ENCODE data around the gene TMEM151A.
"Not testable (repeated sequence)": the region's sequence is repeated elsewhere in the genome, so short reads cannot be mapped to it uniquely, and the experiment has no call there.

The TMEM151A gene

DNA sequence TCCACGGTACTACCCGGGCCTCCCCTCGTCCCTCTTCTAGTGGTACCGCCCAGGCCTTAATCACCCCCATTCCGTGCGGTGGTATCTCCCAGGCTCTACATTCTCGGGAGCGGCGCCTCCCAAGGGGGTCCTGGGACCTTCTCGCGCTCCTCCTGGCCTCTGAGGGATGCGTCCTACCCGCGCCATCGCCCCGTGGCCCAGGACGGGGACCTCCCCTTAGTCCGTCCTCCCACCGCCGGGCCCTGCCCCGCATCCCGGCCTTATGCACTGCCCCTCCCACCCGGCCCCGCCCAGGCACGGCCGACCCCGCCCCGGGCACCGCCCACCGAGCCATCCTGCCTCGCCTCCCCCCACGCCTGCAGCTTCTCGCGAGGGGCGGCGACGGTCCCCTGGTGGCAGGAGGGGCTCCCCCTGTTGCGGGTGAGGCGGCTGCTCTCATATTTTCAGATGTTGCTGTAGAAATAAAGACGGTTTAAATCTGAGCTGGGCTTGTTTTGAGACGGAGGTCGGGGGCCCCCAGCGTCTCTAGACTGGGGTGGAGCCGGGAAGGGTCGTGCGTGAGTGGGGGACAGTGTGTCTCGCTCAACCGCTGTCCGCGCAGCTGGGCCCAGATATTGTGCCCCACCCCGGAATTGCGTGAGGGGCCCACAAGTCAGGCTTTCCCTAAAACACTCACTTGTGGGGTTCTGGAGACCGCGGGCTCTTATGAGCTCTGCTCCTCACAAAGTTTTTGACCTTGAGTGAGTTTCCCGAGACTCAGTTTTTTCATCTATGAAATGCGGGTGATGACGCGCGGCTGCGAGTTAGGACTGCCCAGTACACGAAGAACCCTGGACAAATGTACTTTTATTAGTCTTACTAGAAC, 24.1 kb upstream of the TMEM151A start:
- DNase-seq (ENCODE audit: low spot score): peak; percentile 86

GRCh38 chr11:66268244-66268951, 23.3 kb upstream of the TMEM151A start, which contains the start of gene RAB1B:
RAB1B (plus strand) TSS chr11:66268639; CDS start chr11:66268680, 41 bp downstream.
- DNase-seq (ENCODE audit: low spot score): peak; percentile 100

DNA sequence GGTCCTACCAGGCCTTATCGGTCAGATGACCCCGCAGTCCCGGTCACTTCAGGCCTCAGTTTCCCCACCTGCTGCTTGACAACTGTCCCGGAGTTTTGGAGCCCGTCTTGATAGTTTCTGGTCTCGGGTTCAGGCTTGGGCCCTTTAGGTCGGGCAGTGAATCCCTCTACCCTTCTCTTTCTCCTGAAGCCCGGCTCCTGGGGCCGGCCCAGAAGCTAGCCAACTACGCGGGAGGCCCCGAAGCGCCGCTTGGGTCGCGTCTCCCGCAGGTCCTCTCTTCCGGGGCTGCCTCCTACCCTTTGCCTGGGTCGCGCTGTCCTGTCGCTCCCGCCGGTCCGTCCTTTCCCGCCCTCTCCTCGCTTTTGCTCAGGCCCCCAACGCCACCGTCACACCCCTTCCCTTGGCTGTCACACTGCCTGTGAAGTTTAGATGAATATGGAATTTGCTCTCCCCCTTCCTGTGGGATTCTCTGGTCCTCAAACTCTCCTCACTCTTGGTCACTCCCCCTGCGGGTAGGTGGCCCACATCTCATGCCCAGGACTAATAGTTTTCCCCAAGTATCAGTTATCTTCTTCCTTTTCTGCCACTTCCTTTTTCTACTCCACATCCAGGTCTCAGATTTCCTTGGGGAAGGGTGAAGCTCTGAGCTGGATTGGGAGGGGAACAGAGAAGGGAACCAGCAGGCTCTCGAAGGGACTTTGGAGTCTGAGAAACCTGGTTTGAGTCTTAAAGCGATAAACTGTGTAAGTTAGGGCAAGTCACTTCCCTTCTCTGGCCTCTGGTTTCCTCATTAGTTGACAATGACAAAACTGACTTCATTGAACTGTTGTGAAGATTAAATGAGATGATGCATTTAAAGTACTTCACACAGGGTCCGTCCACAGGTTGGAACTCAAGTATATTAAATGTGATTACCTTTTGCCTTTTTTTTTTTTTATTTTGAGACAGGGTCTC, 22.5 kb upstream of the TMEM151A start:
- peak; percentile 17 for DNase-seq (ENCODE audit: low spot score)

- DNase-seq (ENCODE audit: low spot score): no peak
Measured at GRCh38 chr11:66271816-66272215, 19.9 kb upstream of the TMEM151A start.

- DNase-seq (ENCODE audit: low spot score): no peak
Measured at GRCh38 chr11:66272596-66272995, 19.1 kb upstream of the TMEM151A start.

DNA sequence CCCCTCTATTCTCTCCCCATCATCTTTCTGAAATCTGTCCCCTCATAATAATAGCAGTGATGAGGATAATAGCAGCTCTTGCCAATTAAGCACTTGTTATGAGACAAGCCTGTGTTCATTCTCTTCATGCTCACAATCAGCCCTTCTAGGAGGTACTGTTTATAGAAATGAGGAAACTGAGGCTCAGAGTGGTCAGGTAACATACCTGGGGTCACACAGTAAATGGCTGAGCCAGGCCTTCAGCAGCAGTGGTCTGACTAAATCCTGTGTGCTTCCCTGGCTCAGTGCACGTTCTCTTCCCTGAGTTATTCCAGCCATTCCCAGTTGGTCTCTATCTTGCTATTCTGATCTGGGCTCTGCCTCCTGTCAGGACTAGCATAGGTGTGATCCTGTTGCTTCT, 17.5 kb upstream of the TMEM151A start:
- no peak for DNase-seq (ENCODE audit: low spot score)

DNA sequence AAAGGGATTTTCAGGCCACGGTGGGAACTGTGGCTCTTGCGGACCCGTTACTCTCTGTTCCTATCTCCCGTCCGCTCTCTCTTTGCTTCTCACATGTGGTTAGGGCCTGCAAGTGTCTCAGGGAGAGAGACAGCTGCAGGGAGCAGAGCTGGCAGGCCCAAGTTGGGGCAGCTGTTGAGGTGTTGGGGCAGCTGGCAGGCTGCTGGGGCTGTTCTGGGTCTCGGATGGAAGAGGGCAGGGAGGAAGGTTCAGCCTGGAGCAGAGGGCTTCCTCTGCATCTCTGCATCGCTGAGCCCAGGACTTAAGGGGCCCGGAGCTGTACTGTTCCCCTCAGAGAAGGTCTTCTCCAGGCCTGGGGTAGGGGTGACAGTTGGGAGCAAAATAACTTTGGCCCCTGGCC, 16.3 kb upstream of the TMEM151A start:
- no peak for DNase-seq (ENCODE audit: low spot score)

DNA sequence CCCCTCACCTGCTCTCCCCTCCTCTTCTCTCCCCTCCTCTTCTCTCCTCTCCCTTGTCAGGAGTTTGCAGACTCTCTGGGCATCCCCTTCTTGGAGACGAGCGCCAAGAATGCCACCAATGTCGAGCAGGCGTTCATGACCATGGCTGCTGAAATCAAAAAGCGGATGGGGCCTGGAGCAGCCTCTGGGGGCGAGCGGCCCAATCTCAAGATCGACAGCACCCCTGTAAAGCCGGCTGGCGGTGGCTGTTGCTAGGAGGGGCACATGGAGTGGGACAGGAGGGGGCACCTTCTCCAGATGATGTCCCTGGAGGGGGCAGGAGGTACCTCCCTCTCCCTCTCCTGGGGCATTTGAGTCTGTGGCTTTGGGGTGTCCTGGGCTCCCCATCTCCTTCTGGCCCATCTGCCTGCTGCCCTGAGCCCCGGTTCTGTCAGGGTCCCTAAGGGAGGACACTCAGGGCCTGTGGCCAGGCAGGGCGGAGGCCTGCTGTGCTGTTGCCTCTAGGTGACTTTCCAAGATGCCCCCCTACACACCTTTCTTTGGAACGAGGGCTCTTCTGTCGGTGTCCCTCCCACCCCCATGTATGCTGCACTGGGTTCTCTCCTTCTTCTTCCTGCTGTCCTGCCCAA, 15.6 kb upstream of the TMEM151A start:
- no peak for DNase-seq (ENCODE audit: low spot score)

DNA sequence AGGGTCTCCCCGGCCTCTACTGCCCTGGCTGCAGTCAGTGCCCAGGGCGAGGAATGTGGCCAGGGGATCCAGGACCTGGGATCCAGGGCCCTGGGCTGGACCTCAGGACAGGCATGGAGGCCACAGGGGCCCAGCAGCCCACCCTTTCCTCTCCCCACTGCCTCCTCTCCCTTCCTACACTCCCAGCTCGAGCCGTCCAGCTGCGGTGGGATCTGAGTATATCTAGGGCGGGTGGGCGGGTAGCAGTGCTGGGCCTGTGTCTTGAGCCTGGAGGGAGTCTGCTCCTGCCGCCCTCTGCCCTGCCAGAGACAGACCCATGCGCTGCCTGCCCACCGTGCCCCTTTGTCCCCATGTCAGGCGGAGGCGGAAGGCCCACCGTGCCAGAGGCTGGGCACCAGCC, 15.1 kb upstream of the TMEM151A start:
- not testable (repeated sequence) for DNase-seq (ENCODE audit: low spot score)

DNA sequence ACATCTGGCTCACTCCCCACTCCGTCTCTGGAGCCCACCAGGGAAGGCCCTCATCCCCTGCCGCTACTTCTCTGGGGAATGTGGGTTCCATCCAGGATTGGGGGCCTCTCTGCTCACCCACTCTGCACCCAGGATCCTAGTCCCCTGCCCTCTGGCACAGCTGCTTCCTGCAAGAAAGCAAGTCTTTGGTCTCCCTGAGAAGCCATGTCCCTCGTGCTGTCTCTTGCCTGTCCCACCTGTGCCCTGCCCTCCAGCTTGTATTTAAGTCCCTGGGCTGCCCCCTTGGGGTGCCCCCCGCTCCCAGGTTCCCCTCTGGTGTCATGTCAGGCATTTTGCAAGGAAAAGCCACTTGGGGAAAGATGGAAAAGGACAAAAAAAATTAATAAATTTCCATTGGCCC, 14.6 kb upstream of the TMEM151A start:
- not testable (repeated sequence) for DNase-seq (ENCODE audit: low spot score)

DNA sequence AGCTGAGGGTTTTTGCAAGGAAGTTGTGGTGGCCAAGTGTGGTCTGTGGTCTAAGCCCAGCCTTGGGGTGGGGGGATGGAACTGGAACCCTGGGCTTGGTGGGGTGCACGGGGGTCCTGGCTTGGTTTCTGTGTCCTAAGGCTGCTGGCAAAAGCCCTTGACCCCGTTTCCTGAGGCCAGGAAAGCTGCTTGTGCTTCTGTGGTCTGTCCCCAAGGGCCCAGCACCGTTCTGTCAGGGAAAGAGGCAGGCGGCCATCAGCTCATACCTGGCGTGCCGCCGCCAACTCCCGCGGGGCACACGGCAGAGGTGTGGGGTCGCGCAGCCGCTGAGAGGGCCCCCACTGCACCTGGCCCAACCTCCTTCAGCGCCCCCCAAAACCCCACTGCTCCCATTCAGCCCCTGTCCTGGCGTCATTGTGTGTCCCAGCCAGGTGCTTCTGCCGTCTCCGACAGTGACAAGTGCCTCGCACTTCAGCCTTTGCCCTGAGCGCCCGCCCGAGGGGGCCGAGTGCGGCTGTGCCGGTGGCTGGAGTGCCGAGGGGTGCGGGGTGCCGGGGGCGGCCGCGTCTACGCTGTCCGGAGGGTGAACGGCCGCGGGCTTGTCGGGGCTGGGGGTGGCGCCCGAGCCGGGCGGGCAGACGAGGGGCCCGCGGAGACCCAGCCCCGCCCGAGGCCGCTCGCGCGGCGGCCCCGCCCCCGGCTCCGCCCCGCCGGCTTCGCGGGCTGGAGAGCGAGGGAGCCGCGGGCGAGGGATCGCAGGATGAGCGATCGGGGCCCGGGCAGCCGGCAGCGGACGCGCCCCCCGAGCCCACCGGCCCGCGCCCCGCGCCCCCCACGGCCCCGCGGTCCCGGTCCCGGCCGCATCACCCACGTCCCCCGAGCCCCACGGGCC, 14.0 kb upstream of the TMEM151A start, which contains the start of gene CNIH2:
Gene CNIH2, plus strand, starts transcription at position 705 of the 892 bp plus-strand sequence. CDS start 282 bp downstream, outside the sequence.
- DNase-seq (ENCODE audit: low spot score): no peak

GRCh38 chr11:66278363-66279091, 13.2 kb upstream of the TMEM151A start:
- no peak for DNase-seq (ENCODE audit: low spot score)

DNA sequence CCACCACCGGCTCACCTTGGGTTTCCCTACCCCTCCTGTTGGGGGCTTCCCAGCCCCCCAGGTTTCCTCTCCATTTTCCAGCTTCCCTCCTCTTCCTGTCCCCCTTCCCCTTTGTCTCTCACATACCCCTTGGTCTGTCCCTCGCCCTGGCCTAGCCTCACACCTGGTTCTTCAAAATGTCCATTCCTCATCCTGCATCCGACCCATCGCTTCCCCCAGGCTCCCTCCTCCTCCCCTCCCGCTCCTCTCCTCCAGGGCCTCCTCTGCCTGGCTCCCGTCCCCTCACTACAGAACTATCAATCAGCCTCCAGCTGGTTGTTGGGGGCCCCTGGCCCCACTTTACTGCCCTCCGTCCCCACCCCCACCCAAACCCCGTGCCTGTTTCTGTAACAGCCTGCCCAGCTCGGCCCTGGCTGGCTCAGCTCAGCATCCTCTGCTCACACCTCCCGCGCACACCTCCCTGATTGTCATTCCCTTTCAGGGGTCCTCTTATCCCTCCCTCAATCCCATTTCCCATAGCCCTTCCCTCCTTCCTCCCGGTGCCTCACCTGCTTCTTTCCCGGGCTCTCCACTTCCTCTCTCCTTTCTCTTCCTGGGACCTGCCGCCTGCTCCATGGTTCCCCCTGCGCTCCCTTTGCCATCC, 12.5 kb upstream of the TMEM151A start:
- no peak for DNase-seq (ENCODE audit: low spot score)

- DNase-seq (ENCODE audit: low spot score): no peak
Measured at GRCh38 chr11:66280428-66280827, 11.3 kb upstream of the TMEM151A start.

DNA sequence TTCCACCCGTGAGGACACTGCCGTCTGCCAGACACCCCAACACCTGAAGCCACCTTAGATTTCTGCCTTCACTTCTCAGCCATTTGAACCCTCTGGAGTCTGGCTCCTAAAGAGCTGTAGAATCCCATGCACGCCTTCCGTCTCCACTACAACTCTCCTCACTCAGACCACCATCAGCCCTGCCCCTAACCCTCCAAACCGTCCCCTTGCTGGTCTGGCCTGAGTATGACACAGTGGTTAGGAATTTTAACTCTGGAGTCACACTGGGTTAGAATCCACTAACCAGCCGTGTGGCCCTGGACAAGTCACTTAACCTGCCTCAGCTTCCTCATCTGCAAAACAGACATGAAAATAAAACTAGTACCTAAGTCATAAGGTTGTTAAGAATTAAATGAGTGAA, 10.7 kb upstream of the TMEM151A start:
- no peak for DNase-seq (ENCODE audit: low spot score)

GRCh38 chr11:66281776-66282467, 9.8 kb upstream of the TMEM151A start:
- no peak for DNase-seq (ENCODE audit: low spot score)

- DNase-seq (ENCODE audit: low spot score): peak; percentile 99
Measured at GRCh38 chr11:66282468-66283455, 8.9 kb upstream of the TMEM151A start.
